Thoracic aorta (tissue), 2 donors: Measurements from ENCODE around the gene ZSCAN10. TPM values are rescaled to one million over a fixed set of nuclear protein-coding genes. Genes with fewer than 3 reads are reported as not detected.

Experiments used
- ATAC-seq: fragments of 150-250 bp; one replicate; pipeline ENCODE4 v1.8.0; 2017; ENCODE audit warnings: low read depth; ENCODE audit not compliant: insufficient number of reproducible peaks, low FRiP score
- DNase-seq: peaks from one replicate; pipeline ENCODE4 v3.0.0-alpha.2; 2020; ENCODE audit warnings: low spot score
- H3K27ac ChIP-seq, 2 donors: fragments of 200-600 bp; sonication (generic); 1 replicate in 1 of 2; 2 replicates in 1 of 2; pipeline ENCODE4 v1.5.1; 2016; ENCODE audit warnings: mild to moderate bottlenecking in 2 of 2, moderate library complexity in 2 of 2
- H3K27me3 ChIP-seq: fragments of 200-600 bp; sonication (generic); replicated peaks from 2 replicates; pipeline ENCODE4 v1.6.0; 2016; ENCODE audit warnings: mild to moderate bottlenecking; ENCODE audit not compliant: insufficient read depth
- H3K36me3 ChIP-seq: fragments of 200-600 bp; sonication (generic); one replicate; pipeline ENCODE4 v1.5.1; 2016
- H3K4me1 ChIP-seq, 2 donors: fragments of 200-600 bp; sonication (generic); 1 replicate in 1 of 2; 2 replicates in 1 of 2; pipeline versions ENCODE4 v1.5.1 to v1.6.0; 2016; ENCODE audit warnings: low read depth in 2 of 2, mild to moderate bottlenecking in 1 of 2; ENCODE audit not compliant: control insufficient read depth in 1 of 2
- H3K4me3 ChIP-seq: fragments of 200-600 bp; sonication (generic); 2 replicates; pipeline ENCODE4 v1.5.1; 2016; ENCODE audit warnings: mild to moderate bottlenecking
- H3K9me3 ChIP-seq: fragments of 200-600 bp; sonication (generic); 2 replicates; pipeline ENCODE4 v1.5.1; 2016
- total RNA-seq, 2 donors: library from RNA; depleted of rRNA; stranded (reverse); fragments of >200 nt; gene quantifications; one replicate each; pipeline versions ENCODE4 v1.1.0 to v1.2.3, GENCODE V29; 2016
- TF ChIP-seq, protein P1 (sequence below): fragments of 200-600 bp; sonication (generic); IDR thresholded peaks from one replicate; pipeline ENCODE4 v1.5.1; 2019; ENCODE audit warnings: antibody characterized with exemption

The ZSCAN10 gene
- total RNA-seq, 2 donors from 2014 or later, result not detected

DNA sequence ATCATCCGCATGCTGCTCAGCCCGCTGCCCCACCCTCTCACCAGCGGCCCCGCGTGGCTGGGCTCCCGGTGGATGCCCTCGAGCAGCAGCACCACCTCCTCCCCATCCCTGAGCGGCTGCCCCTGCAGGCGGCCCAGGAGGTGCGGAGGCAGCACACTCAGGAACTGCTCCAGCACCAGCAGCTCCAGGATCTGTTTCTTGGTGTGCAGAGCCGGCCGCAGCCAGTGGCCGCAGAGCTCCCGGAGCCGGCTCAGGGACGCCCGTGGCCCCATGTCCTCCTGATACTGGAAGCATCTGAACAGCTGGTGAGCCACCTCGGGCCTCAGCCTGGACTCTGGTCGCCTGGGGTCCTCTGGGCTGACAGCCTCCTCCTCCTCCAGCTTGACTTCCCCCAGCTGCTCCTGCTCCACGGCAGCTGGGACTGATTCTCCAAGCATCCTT lies 6.6 kb downstream of the ZSCAN10 start:
- DNase-seq (no peak), ATAC-seq (no peak)
- TF ChIP-seq, protein P1, sequence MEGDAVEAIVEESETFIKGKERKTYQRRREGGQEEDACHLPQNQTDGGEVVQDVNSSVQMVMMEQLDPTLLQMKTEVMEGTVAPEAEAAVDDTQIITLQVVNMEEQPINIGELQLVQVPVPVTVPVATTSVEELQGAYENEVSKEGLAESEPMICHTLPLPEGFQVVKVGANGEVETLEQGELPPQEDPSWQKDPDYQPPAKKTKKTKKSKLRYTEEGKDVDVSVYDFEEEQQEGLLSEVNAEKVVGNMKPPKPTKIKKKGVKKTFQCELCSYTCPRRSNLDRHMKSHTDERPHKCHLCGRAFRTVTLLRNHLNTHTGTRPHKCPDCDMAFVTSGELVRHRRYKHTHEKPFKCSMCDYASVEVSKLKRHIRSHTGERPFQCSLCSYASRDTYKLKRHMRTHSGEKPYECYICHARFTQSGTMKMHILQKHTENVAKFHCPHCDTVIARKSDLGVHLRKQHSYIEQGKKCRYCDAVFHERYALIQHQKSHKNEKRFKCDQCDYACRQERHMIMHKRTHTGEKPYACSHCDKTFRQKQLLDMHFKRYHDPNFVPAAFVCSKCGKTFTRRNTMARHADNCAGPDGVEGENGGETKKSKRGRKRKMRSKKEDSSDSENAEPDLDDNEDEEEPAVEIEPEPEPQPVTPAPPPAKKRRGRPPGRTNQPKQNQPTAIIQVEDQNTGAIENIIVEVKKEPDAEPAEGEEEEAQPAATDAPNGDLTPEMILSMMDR, result no peak
- H3K9me3 ChIP-seq, result no peaks in the 10 kb centered on the region
- peaks cover 0 to under 1% of the 10 kb centered on the region in 2 donors for H3K4me1 ChIP-seq
- no peaks in the 10 kb centered on the region for H3K27me3 ChIP-seq
- no peak overlapping the region for H3K4me3 ChIP-seq
- no peaks in the 10 kb centered on the region for H3K36me3 ChIP-seq
- no peak overlapping the region for H3K27ac ChIP-seq

DNA sequence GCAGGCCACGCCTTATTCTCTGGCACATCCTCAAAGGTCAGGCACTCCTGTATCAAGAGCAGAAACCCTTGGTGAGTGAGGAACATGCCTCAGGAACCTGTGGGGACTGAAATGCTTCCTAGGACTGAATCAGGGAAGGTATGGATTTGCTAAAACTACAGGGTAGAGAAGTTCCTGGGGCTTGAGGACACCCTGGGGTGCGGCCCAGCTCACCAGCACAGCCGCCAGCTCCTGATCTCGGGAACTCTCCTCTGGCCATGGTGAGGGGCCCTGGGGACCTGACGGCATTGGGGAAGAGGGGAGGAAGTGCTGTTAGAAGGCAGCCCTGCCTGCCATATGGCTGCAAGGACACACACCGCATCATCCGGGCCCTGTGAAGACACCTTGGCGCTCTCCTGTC lies 7.5 kb downstream of the ZSCAN10 start:
- no peaks in the 10 kb centered on the region for H3K27me3 ChIP-seq
- peaks cover 0 to 5% of the 10 kb centered on the region in 2 donors for H3K4me1 ChIP-seq
- no peak overlapping the region for H3K4me3 ChIP-seq
- TF ChIP-seq, protein P1, result no peak
- no peaks in the 10 kb centered on the region for H3K9me3 ChIP-seq
- no peak for DNase-seq
- no peak overlapping the region for H3K27ac ChIP-seq
- ATAC-seq, result no peak
- no peaks in the 10 kb centered on the region for H3K36me3 ChIP-seq

- no peak overlapping the region for H3K4me3 ChIP-seq
- DNase-seq, result no peak
- H3K36me3 ChIP-seq, result no peaks in the 10 kb centered on the region
- H3K27me3 ChIP-seq, result no peaks in the 10 kb centered on the region
- no peaks in the 10 kb centered on the region for H3K9me3 ChIP-seq
- TF ChIP-seq, protein P1, result no peak
- no peak overlapping the region for H3K27ac ChIP-seq
- ATAC-seq, result no peak
- peaks cover 0 to 5% of the 10 kb centered on the region in 2 donors for H3K4me1 ChIP-seq
These were observed 9.1 kb downstream of the ZSCAN10 start for GRCh38 chr16:3089717-3090592.

DNA sequence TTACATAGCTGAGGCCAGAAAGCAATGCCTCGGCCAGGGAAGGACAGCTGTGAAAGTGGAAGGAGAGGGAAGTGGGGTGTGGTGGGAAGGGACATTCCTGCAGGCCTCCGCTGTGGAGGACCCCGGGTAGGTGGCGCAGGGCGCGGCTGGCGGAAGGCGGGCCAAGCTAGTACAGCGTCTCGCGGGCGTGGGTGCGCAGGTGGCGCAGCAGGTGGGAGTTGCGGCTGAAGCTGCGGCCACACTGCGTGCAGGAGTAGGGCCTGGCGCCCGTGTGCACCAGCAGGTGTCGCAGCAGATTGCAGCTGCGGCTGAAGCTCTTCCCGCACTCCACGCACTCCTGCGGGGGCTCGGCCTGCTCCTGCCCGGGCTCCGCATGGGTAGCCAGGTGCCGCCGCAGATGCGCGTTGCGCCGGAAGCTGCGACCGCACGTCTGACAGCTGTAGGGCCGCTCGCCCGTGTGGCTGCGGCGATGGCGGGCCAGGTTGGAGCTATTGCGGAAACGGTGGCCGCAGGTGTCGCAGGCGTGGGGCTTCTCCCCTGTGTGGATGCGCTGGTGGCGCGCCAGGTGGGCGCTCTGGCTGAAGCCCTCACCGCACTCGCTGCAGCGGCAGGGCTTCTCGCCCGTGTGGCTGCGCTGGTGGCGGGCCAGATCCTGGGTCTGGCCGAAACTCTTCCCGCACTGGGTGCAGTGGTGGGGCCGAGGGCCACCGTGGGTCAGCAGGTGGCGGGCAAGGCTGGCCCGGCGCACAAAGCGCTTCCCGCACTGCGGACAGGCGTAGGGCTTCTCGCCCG lies 10.0 kb downstream of the ZSCAN10 start:
- ATAC-seq, result no peak
- H3K4me3 ChIP-seq, result no peak overlapping the region

More for the DNA sequence above, 10.0 kb downstream of the ZSCAN10 start:
- H3K36me3 ChIP-seq, result no peaks in the 10 kb centered on the region
- no peaks in the 10 kb centered on the region for H3K9me3 ChIP-seq
- H3K27me3 ChIP-seq, result no peaks in the 10 kb centered on the region
- DNase-seq, result no peak
- H3K4me1 ChIP-seq, result peaks cover 0 to 5% of the 10 kb centered on the region in 2 donors
- TF ChIP-seq, protein P1, result no peak
- no peak overlapping the region for H3K27ac ChIP-seq
